RWPE1 (cell line): ENCODE data around the gene SLC24A4.

Experiments
- CTCF ChIA-PET: fragments of 350-600 bp; sonication (Branson Sonifier 250); formaldehyde crosslinking; extraction: SDS; loops from one replicate; lab custom pipeline; 2021; lab: Yijun Ruan, JAX
- POLR2A ChIA-PET: fragments of 400-600 bp; formaldehyde crosslinking; extraction: SDS; loops from one replicate; lab custom pipeline; 2020; ENCODE audit warnings: antibody characterized with exemption; ENCODE audit not compliant: low non-redundant PET; lab: Yijun Ruan, JAX
- DNase-seq: peaks from one replicate; pipeline ENCODE4 v3.0.0; 2012; ENCODE audit warnings: low spot score
- H3K27ac ChIP-seq: fragments of 450-650 bp; 2 replicates; pipeline ENCODE4 v1.5.1; 2017
- TF ChIP-seq, protein P1 (sequence below): fragments of 450-650 bp; conservative IDR thresholded peaks from 2 replicates; pipeline ENCODE4 v1.5.1; 2017; ENCODE audit warnings: low read depth, mild to moderate bottlenecking

The SLC24A4 gene

DNA sequence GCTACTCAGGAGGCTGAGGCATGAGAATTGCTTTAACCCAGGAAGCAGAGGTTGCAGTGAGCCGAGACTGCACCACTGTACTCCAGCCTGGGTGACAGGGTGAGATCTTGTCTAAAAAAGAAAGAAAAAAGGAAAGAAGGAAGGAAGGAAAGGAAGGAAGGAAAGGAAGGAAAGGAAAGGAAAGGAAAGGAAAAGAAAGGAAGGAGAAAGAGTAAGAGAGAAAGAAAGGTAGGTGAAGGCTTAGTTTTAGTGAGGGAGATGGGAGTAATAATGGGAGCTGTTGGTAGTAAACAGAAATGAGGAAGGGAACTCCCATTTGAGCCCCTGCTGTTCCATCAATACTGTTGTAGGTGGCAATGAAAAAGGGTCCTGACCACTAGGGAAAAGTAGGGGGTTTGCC, 28.8 kb downstream of the SLC24A4 start:
- ChIA-PET POLR2A (no interaction called here), CTCF (no interaction called here)
- no peak overlapping the region for H3K27ac ChIP-seq
- TF ChIP-seq, protein P1, sequence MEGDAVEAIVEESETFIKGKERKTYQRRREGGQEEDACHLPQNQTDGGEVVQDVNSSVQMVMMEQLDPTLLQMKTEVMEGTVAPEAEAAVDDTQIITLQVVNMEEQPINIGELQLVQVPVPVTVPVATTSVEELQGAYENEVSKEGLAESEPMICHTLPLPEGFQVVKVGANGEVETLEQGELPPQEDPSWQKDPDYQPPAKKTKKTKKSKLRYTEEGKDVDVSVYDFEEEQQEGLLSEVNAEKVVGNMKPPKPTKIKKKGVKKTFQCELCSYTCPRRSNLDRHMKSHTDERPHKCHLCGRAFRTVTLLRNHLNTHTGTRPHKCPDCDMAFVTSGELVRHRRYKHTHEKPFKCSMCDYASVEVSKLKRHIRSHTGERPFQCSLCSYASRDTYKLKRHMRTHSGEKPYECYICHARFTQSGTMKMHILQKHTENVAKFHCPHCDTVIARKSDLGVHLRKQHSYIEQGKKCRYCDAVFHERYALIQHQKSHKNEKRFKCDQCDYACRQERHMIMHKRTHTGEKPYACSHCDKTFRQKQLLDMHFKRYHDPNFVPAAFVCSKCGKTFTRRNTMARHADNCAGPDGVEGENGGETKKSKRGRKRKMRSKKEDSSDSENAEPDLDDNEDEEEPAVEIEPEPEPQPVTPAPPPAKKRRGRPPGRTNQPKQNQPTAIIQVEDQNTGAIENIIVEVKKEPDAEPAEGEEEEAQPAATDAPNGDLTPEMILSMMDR = no peak
- no peak for DNase-seq

DNA sequence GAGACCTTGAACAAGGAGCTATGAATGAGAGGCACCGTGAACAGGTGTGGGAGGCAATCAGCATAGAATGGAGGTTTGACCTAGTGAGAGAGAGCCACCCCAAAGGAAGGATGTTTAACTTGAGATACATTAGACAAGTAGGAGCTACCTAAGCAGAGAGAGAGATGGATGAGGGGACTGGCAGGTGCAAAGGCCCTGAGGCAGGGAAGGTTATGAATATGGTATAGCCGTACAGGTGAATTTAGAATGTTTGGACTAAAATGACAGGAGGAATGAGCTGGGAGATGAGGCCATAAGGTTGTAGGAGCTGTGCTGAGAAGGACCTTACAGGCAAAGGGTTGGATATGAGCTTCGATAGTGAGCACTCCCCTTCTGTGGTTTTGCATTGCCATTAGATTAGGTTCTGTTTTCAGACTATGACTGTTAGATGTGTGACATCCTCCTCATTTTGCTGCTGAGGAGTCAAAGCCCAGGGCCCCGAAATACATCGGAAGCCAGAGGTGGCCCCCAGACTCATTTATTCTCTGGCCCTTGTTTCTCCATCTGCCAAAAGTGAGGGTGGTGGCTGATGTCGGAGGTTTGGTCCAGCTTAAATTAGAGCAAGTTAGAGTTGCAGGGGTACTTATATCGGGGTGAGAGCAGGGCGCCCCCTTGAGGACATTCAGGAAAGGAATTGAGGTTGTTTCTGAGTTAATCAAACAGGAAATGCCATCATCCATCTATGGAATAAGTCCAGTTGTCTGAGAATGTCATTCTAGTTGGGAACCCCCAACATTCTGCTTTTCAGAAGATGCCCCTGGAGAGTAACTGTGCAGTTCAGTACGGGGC, 29.4 kb downstream of the SLC24A4 start:
- TF ChIP-seq, protein P1 = no peak; the same call in 1 of the 2 replicates
- no peak for DNase-seq
- CTCF ChIA-PET = interaction anchor here (0.5 to 0.6 kb wide), 3 partner anchors 9 to 836 kb away, joined by 3 read pairs; no protein-coding TSS in a partner anchor
- POLR2A ChIA-PET = no interaction called here
- no peak overlapping the region for H3K27ac ChIP-seq

DNA sequence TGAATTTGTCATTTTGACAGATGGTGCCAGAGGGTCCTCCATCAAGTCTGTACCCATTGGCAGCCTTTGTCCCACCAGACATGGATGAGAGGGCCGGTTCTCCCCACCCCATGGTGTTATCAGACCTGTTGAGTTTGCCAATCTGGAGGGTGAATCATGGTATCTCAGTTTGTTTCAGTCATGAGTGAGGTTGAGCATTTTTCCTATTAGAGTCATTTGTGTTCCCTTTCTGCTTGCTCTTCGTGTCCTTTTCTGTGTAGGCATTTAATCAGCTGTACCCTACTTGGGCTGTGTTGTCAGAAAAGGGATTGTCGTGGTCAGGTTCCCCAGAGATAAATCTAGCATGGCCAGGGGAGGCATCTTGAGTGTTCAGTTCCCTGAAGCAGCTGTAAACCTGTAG, 30.5 kb downstream of the SLC24A4 start:
- TF ChIP-seq, protein P1 = no peak
- H3K27ac ChIP-seq = no peak overlapping the region
- CTCF ChIA-PET = interaction anchor here (0.6 kb wide), 1 partner anchor 31 kb away, joined by 5 read pairs; the partner anchor contains the start of gene SLC24A4
- DNase-seq = no peak
- POLR2A ChIA-PET = no interaction called here

GRCh38 chr14:92356677-92357076, 33.7 kb downstream of the SLC24A4 start:
- DNase-seq = no peak
- TF ChIP-seq, protein P1 = no peak
- H3K27ac ChIP-seq = no peak overlapping the region
- ChIA-PET CTCF (interaction anchor here (0.5 to 0.8 kb wide), 3 partner anchors 11 to 549 kb away, joined by 3 to 5 read pairs (median 4); no protein-coding TSS in a partner anchor), POLR2A (no interaction called here)

DNA sequence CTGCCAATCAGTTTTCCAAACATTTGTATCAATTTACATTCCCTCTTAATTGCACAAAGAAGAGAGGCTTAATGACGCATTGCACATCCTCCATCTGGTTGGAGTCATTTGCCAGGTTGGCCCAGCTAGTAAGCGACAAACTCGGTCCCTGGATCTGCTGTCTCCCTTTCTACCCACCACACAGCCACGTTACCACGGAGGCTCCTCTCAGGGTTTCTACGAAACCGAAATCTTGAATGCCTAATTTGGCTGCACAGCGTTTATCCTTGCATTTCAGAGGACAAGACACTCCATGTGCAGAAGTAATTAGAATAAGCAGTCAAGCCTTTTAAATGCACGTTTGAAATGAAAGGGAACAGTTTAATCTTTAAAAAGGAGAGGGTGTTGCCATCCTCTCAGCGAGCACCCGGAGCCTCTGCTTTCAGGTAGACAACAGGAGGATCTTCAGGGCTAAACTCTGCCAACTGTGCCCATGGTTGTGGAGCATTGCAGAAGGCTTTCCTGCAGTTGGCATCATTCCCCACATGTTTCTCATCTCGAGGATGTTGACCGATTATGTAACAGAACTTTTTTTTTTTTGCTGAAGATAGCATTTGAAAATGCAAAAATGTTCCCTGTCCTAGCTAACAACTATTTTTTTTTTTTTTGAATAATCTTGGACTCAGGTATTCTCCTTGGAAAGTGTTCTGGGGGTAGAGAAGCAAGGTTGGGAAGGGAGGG, 37.8 kb downstream of the SLC24A4 start:
- CTCF ChIA-PET = no interaction called here
- TF ChIP-seq, protein P1 = no peak

GRCh38 chr14:92362781-92363235, 39.8 kb downstream of the SLC24A4 start:
- DNase-seq = no peak
- H3K27ac ChIP-seq = no peak overlapping the region
- TF ChIP-seq, protein P1 = no peak
- POLR2A ChIA-PET = no interaction called here
- CTCF ChIA-PET = interaction anchor here (0.7 to 1.2 kb wide), 2 partner anchors 9 to 23 kb away, joined by 3 to 4 read pairs; no protein-coding TSS in a partner anchor

More for the DNA sequence above, 37.8 kb downstream of the SLC24A4 start:
- POLR2A ChIA-PET = no interaction called here
- DNase-seq = no peak
- H3K27ac ChIP-seq = no peak overlapping the region
